ENCODE measurements around the gene KHDRBS1. TPM values are rescaled to one million over a fixed set of nuclear protein-coding genes. Genes with fewer than 3 reads are reported as not detected.

The KHDRBS1 gene
- polyA plus RNA-seq, 1 of the 3 experiments (the other 2 are of a cell fraction): 52.8 TPM

GRCh38 chr1:32047701-32048100 lies 34.0 kb downstream of the KHDRBS1 start (continued):
- TF ChIP-seq TEAD4 (IDR thresholded peaks at IDR 0.05; ENCODE audit: borderline replicate concordance, insufficient read depth) (no peak), CTCF (IDR thresholded peaks at IDR 0.05) (no peak), FOXM1 (IDR thresholded peaks at IDR 0.05; ENCODE audit: low read depth) (no peak), SIN3A (IDR thresholded peaks at IDR 0.05; ENCODE audit: borderline replicate concordance, low read depth, low read length) (no peak), RXRA (IDR thresholded peaks at IDR 0.05; ENCODE audit: borderline replicate concordance, low read depth) (no peak), CHD2 (IDR thresholded peaks at IDR 0.05; ENCODE audit: low read length, partially characterized antibody) (no peak), ELF1 (IDR thresholded peaks at IDR 0.05) (no peak), SMC3 (IDR thresholded peaks at IDR 0.05; ENCODE audit: low read depth, low read length) (no peak), USF2 (IDR thresholded peaks at IDR 0.05; ENCODE audit: borderline replicate concordance, low read depth, low read length) (no peak), FOXJ3 (CRISPR knock-in tag; IDR thresholded peaks at IDR 0.05) (no peak), NRF1 (IDR thresholded peaks at IDR 0.05; ENCODE audit: low read depth, low read length) (no peak)

GRCh38 chr1:32048440-32048839 lies 34.8 kb downstream of the KHDRBS1 start:
- no peaks in the 10 kb centered on the region; a peak in 1 of 4 replicates for H3K4me1 ChIP-seq (ENCODE audit: control insufficient read depth in 1 of 2, insufficient read depth in 2 of 2, low read depth in 1 of 2, low read length in 1 of 2)
- no peak overlapping the region for H3K27ac ChIP-seq (ENCODE audit: low read depth in 2 of 2, low read length in 1 of 2)
- H2AFZ ChIP-seq (ENCODE audit: low read depth): no peak overlapping the region
- no peaks in the 10 kb centered on the region for H3K9me3 ChIP-seq
- no peak for DNase-seq
- peaks cover 48% of the 10 kb centered on the region for H3F3A ChIP-seq (replicated peaks; ENCODE audit: insufficient read depth)
- H3K9ac ChIP-seq: no peak overlapping the region
- ChIA-PET CTCF (interaction anchor here (2.6 kb wide), 1 partner anchor 9 kb away, joined by 8 read pairs; no protein-coding TSS in a partner anchor), POLR2A (interaction anchor here (1.5 kb wide), 1 partner anchor 9 kb away, joined by 5 read pairs; no protein-coding TSS in a partner anchor)
- H3K4me3 ChIP-seq (ENCODE audit: low read depth in 2 of 2, low read length in 1 of 2): no peak overlapping the region
- no peak overlapping the region for H3K4me2 ChIP-seq
- WGBS (ENCODE audit: low lambda C conversion rate): 73% methylated on average over 2 of the region's 2 CpGs
- H4K20me1 ChIP-seq (ENCODE audit: insufficient read depth): peaks cover 25% of the 10 kb centered on the region; the same call in 1 of the 2 replicates
- peaks cover 4% of the 10 kb centered on the region for H3K79me2 ChIP-seq (ENCODE audit: insufficient read depth)
- no peaks in the 10 kb centered on the region for H3K9me2 ChIP-seq
- H3K36me3 ChIP-seq (replicated peaks in 1 of 2; ENCODE audit: control insufficient read depth in 1 of 2, insufficient read depth in 2 of 2, low read length in 1 of 2): peaks cover 51 to 97% of the 10 kb centered on the region in 2 experiments
- H3K27me3 ChIP-seq (ENCODE audit: insufficient read depth): no peaks in the 10 kb centered on the region
- TF ChIP-seq NRF1 (IDR thresholded peaks at IDR 0.05; ENCODE audit: low read depth, low read length): no peak
- TF ChIP-seq MAX (IDR thresholded peaks at IDR 0.05; ENCODE audit: low read depth): no peak
- TF ChIP-seq FOXJ3 (CRISPR knock-in tag; IDR thresholded peaks at IDR 0.05): no peak
- no peak for TF ChIP-seq MEF2A (IDR thresholded peaks at IDR 0.05; ENCODE audit: borderline replicate concordance, low read depth)
- TF ChIP-seq FOSL2 (IDR thresholded peaks at IDR 0.05; ENCODE audit: borderline replicate concordance, low read depth): no peak
- no peak for TF ChIP-seq GATA2 (CRISPR knock-in tag; IDR thresholded peaks at IDR 0.05)
- TF ChIP-seq RXRA (IDR thresholded peaks at IDR 0.05; ENCODE audit: borderline replicate concordance, low read depth): no peak
- no peak for TF ChIP-seq RCOR1 (IDR thresholded peaks at IDR 0.05; ENCODE audit: low read length)
- no peak for TF ChIP-seq ZBTB33 (IDR thresholded peaks at IDR 0.05; ENCODE audit: borderline replicate concordance, low read depth)
- TF ChIP-seq MXI1 (IDR thresholded peaks at IDR 0.05; ENCODE audit: low read depth, low read length): no peak
- no peak for TF ChIP-seq NFIC (IDR thresholded peaks at IDR 0.05; ENCODE audit: borderline replicate concordance)
- no peak for TF ChIP-seq EZH2phosphoT487 (IDR thresholded peaks at IDR 0.05; ENCODE audit: borderline replicate concordance, low read depth)
- no peak for TF ChIP-seq SIN3A (IDR thresholded peaks at IDR 0.05; ENCODE audit: borderline replicate concordance, low read depth, low read length)
- TF ChIP-seq PBX3 (IDR thresholded peaks at IDR 0.05): no peak
- TF ChIP-seq JUND (IDR thresholded peaks at IDR 0.05): no peak
- no peak for TF ChIP-seq ELF1 (IDR thresholded peaks at IDR 0.05)
- no peak for TF ChIP-seq EP300 (IDR thresholded peaks at IDR 0.05; ENCODE audit: borderline replicate concordance in 1 of 2, low read depth in 1 of 2, low read length in 1 of 2)
- TF ChIP-seq TCF12 (IDR thresholded peaks at IDR 0.05): no peak
